ENCODE data around the gene SDHAF1.
"Not testable (repeated sequence)": the region's sequence is repeated elsewhere in the genome, so short reads cannot be mapped to it uniquely, and the experiment has no call there.

Gene SDHAF1

GRCh38 chr19:35995048-35995993 lies at the start of gene SDHAF1:
SDHAF1 (plus strand) TSS chr19:35995188; CDS start chr19:35995275, 87 bp downstream.
- DNase-seq (ENCODE audit: low spot score), result peak; percentile 97

- no peak for DNase-seq (ENCODE audit: low spot score)
Measured at GRCh38 chr19:35946203-35946602, 48.8 kb upstream of the SDHAF1 start.

GRCh38 chr19:35949131-35949530 lies 45.9 kb upstream of the SDHAF1 start:
- DNase-seq (ENCODE audit: low spot score), result no peak

- DNase-seq (ENCODE audit: low spot score), result no peak
Measured at GRCh38 chr19:35955881-35956634, 38.9 kb upstream of the SDHAF1 start.

GRCh38 chr19:35957411-35957810 lies 37.6 kb upstream of the SDHAF1 start:
- not testable (repeated sequence) for DNase-seq (ENCODE audit: low spot score)

- DNase-seq (ENCODE audit: low spot score), result no peak
Measured at GRCh38 chr19:35958660-35959039, 36.3 kb upstream of the SDHAF1 start.

GRCh38 chr19:35959040-35959967 lies 35.7 kb upstream of the SDHAF1 start:
- no peak for DNase-seq (ENCODE audit: low spot score)

- no peak for DNase-seq (ENCODE audit: low spot score)
Measured at GRCh38 chr19:35959968-35960320, 35.0 kb upstream of the SDHAF1 start.

- no peak for DNase-seq (ENCODE audit: low spot score)
Measured at GRCh38 chr19:35960432-35960972, 34.5 kb upstream of the SDHAF1 start.

GRCh38 chr19:35963514-35963913 lies 31.5 kb upstream of the SDHAF1 start:
- peak; percentile 81 for DNase-seq (ENCODE audit: low spot score)

GRCh38 chr19:35966771-35967170 lies 28.2 kb upstream of the SDHAF1 start:
- no peak for DNase-seq (ENCODE audit: low spot score)

- DNase-seq (ENCODE audit: low spot score), result no peak
Measured at GRCh38 chr19:35973487-35973886, 21.5 kb upstream of the SDHAF1 start.

GRCh38 chr19:35975608-35976214 lies 19.3 kb upstream of the SDHAF1 start:
- DNase-seq (ENCODE audit: low spot score), result peak; percentile 60

- DNase-seq (ENCODE audit: low spot score), result peak; percentile 72
Measured at GRCh38 chr19:35977446-35978222, 17.4 kb upstream of the SDHAF1 start.

GRCh38 chr19:35978271-35978670 lies 16.7 kb upstream of the SDHAF1 start:
- DNase-seq (ENCODE audit: low spot score), result no peak

GRCh38 chr19:35978832-35979365 lies 16.1 kb upstream of the SDHAF1 start:
- no peak for DNase-seq (ENCODE audit: low spot score)

GRCh38 chr19:35980997-35981396 lies 14.0 kb upstream of the SDHAF1 start:
- DNase-seq (ENCODE audit: low spot score), result not testable (repeated sequence)

GRCh38 chr19:35983177-35983576 lies 11.8 kb upstream of the SDHAF1 start:
- no peak for DNase-seq (ENCODE audit: low spot score)

GRCh38 chr19:35986111-35986510 lies 8.9 kb upstream of the SDHAF1 start:
- no peak for DNase-seq (ENCODE audit: low spot score)
